WTC11 (cell line): ENCODE data around the gene SLC38A1. TPM values are rescaled to one million over a fixed set of nuclear protein-coding genes. Genes with fewer than 3 reads are reported as not detected.

Experiments used
- ATAC-seq: fragments of 200-7000 bp; cut with Tn5 transposase; 2 replicates; pipeline ENCODE4 v1.10.0; 2021; ENCODE audit warnings: mild to moderate bottlenecking, moderate library complexity
- CTCF ChIA-PET: fragments of 300-600 bp; sonication (Branson Sonifier 250); formaldehyde crosslinking; loops from one replicate; lab custom pipeline; 2021; ENCODE audit warnings: antibody characterized with exemption; lab: Charles Lee
- POLR2A ChIA-PET: fragments of 350-600 bp; sonication (Branson Sonifier 250); formaldehyde crosslinking; loops from one replicate; lab custom pipeline; 2021; ENCODE audit warnings: antibody characterized with exemption; lab: Charles Lee
- DNase-seq: peaks from one replicate; pipeline ENCODE4 v3.0.0; 2021; ENCODE audit warnings: low spot score
- H3K27ac Mint-ChIP-seq: 2 replicates; pipeline ENCODE4 v1.8.0; 2021; ENCODE audit warnings: mixed read lengths
- H3K27me3 Mint-ChIP-seq: 2 replicates; pipeline ENCODE4 v1.8.0; 2021; ENCODE audit warnings: low read depth, mild to moderate bottlenecking, moderate library complexity, mixed read lengths
- H3K36me3 Mint-ChIP-seq: 2 replicates; pipeline ENCODE4 v1.8.0; 2021; ENCODE audit warnings: mixed read lengths
- H3K4me1 Mint-ChIP-seq: 2 replicates; pipeline ENCODE4 v1.8.0; 2022; ENCODE audit warnings: mixed read lengths
- H3K4me3 Mint-ChIP-seq: 2 replicates; pipeline ENCODE4 v1.8.0; 2021; ENCODE audit warnings: mild to moderate bottlenecking, moderate library complexity, mixed read lengths
- H3K9me3 Mint-ChIP-seq: 2 replicates; pipeline ENCODE4 v1.8.0; 2021; ENCODE audit warnings: mixed read lengths
- CBFB ChIP-seq: sonication (generic); formaldehyde crosslinking; IDR thresholded peaks from 2 replicates; pipeline ENCODE4 v1.8.1; 2022; ENCODE audit warnings: mild to moderate bottlenecking, low read depth, missing genetic modification reagents
- CREB1 ChIP-seq: sonication (generic); formaldehyde crosslinking; IDR thresholded peaks from 2 replicates; pipeline ENCODE4 v1.8.0; 2023; ENCODE audit warnings: mild to moderate bottlenecking, missing genetic modification reagents
- E2F4 ChIP-seq: sonication (generic); formaldehyde crosslinking; IDR thresholded peaks from 2 replicates; pipeline ENCODE4 v1.8.1; 2022; ENCODE audit warnings: low read depth, mild to moderate bottlenecking, moderate library complexity, missing genetic modification reagents, borderline replicate concordance
- E2F5 ChIP-seq: sonication (generic); formaldehyde crosslinking; IDR thresholded peaks from 2 replicates; pipeline ENCODE4 v1.8.1; 2022; ENCODE audit warnings: mild to moderate bottlenecking, moderate library complexity, missing genetic modification reagents
- ESRRA ChIP-seq: sonication (generic); formaldehyde crosslinking; IDR thresholded peaks from 2 replicates; pipeline ENCODE4 v1.8.1; 2022; ENCODE audit warnings: mild to moderate bottlenecking, missing genetic modification reagents, borderline replicate concordance
- GABPB1 ChIP-seq: sonication (generic); formaldehyde crosslinking; IDR thresholded peaks from 2 replicates; pipeline ENCODE4 v1.8.1; 2023; ENCODE audit warnings: mild to moderate bottlenecking, missing genetic modification reagents
- GRHL2 ChIP-seq: fragments of 250-450 bp; sonication (Bioruptor Pico); IDR thresholded peaks from 2 replicates; pipeline ENCODE4 v1.8.0; 2022; ENCODE audit warnings: mild to moderate bottlenecking, moderate library complexity; ENCODE audit not compliant: insufficient replicate concordance, severe bottlenecking
- JUN ChIP-seq: sonication (generic); formaldehyde crosslinking; IDR thresholded peaks from 2 replicates; pipeline ENCODE4 v1.8.0; 2023; ENCODE audit warnings: mild to moderate bottlenecking, missing genetic modification reagents
- PRDM15 ChIP-seq: sonication (generic); formaldehyde crosslinking; IDR thresholded peaks from 2 replicates; pipeline ENCODE4 v1.8.0; 2022; ENCODE audit warnings: missing genetic modification reagents
- RELA ChIP-seq: sonication (generic); formaldehyde crosslinking; IDR thresholded peaks from 2 replicates; pipeline ENCODE4 v1.8.1; 2022; ENCODE audit warnings: missing genetic modification reagents, mild to moderate bottlenecking, borderline replicate concordance
- RORB ChIP-seq: fragments of 250-450 bp; sonication (Bioruptor Pico); IDR thresholded peaks from 2 replicates; pipeline ENCODE4 v1.9.0; 2021; ENCODE audit warnings: mild to moderate bottlenecking
- SMAD3 ChIP-seq: sonication (generic); formaldehyde crosslinking; IDR thresholded peaks from 2 replicates; pipeline ENCODE4 v1.8.0; 2022; ENCODE audit warnings: missing genetic modification reagents, mild to moderate bottlenecking, borderline replicate concordance
- SMAD4 ChIP-seq: sonication (generic); formaldehyde crosslinking; IDR thresholded peaks from 2 replicates; pipeline ENCODE4 v1.8.0; 2022; ENCODE audit warnings: mild to moderate bottlenecking, missing genetic modification reagents
- USF1 ChIP-seq: sonication (generic); formaldehyde crosslinking; IDR thresholded peaks from 2 replicates; pipeline ENCODE4 v1.8.0; 2022; ENCODE audit warnings: mild to moderate bottlenecking, missing genetic modification reagents
- USF2 ChIP-seq: sonication (generic); formaldehyde crosslinking; IDR thresholded peaks from 2 replicates; pipeline ENCODE4 v1.8.1; 2023; ENCODE audit warnings: mild to moderate bottlenecking, missing genetic modification reagents, moderate library complexity
- ZNF317 ChIP-seq: sonication (generic); formaldehyde crosslinking; IDR thresholded peaks from 2 replicates; pipeline ENCODE4 v1.8.1; 2023; ENCODE audit warnings: low read depth, mild to moderate bottlenecking, moderate library complexity, missing genetic modification reagents, borderline replicate concordance
- ZNF396 ChIP-seq: fragments of 250-450 bp; sonication (Bioruptor Pico); IDR thresholded peaks from 2 replicates; pipeline ENCODE4 v1.8.0; 2021; ENCODE audit warnings: mild to moderate bottlenecking, moderate library complexity, borderline replicate concordance
- ZNF425 ChIP-seq: fragments of 250-450 bp; sonication (Bioruptor Pico); conservative IDR thresholded peaks from 2 replicates; pipeline ENCODE4 v1.9.0; 2021; ENCODE audit warnings: mild to moderate bottlenecking
- ZNF512 ChIP-seq: sonication (generic); formaldehyde crosslinking; IDR thresholded peaks from 2 replicates; pipeline ENCODE4 v1.8.1; 2022; ENCODE audit warnings: missing genetic modification reagents, borderline replicate concordance
- ZNF671 ChIP-seq: fragments of 250-450 bp; sonication (Bioruptor Pico); IDR thresholded peaks from 2 replicates; pipeline ENCODE4 v1.8.0; 2021; ENCODE audit warnings: mild to moderate bottlenecking
- ZSCAN18 ChIP-seq: fragments of 250-450 bp; sonication (Bioruptor Pico); IDR thresholded peaks from 2 replicates; pipeline ENCODE4 v2.1.2; 2022; ENCODE audit warnings: mild to moderate bottlenecking, moderate library complexity
- total RNA-seq: library from RNA; stranded (reverse); gene quantifications from 3 replicates; pipeline ENCODE4 v1.2.3, GENCODE V29; 2021

The SLC38A1 gene
- total RNA-seq, 1 experiment from 2014 or later = 179 TPM

GRCh38 chr12:46260913-46261476 lies 7.8 kb downstream of the SLC38A1 start:
- ATAC-seq (no peak), DNase-seq (no peak)
- Mint-ChIP-seq H3K4me3 (no peak overlapping the region), H3K27me3 (no peaks in the 10 kb centered on the region), H3K9me3 (no peaks in the 10 kb centered on the region), H3K36me3 (peaks cover 6% of the 10 kb centered on the region; the same call in 1 of the 2 replicates), H3K4me1 (peaks cover 37% of the 10 kb centered on the region), H3K27ac (no peak overlapping the region)
- CTCF ChIA-PET = no interaction called here
- POLR2A ChIA-PET = no interaction called here
- TF ChIP-seq ZNF425 = no peak
- TF ChIP-seq SMAD4 (CRISPR knock-in tag) = no peak
- TF ChIP-seq ZNF396 (CRISPR knock-in tag) = no peak
- TF ChIP-seq PRDM15 (CRISPR knock-in tag) = no peak
- TF ChIP-seq E2F4 (CRISPR knock-in tag) = no peak
- TF ChIP-seq CREB1 (CRISPR knock-in tag) = no peak
- no peak for TF ChIP-seq ESRRA (CRISPR knock-in tag)
- no peak for TF ChIP-seq GABPB1 (CRISPR knock-in tag)
- no peak for TF ChIP-seq ZNF512 (CRISPR knock-in tag)
- TF ChIP-seq SMAD3 = no peak
- no peak for TF ChIP-seq CBFB
- TF ChIP-seq ZSCAN18 (CRISPR knock-in tag) = no peak
- TF ChIP-seq, all 79 proteins: peak for 0

- POLR2A ChIA-PET = interaction anchor here (1.0 kb wide), 1 partner anchor 14 kb away, joined by 3 read pairs; no protein-coding TSS in a partner anchor
- H3K27ac Mint-ChIP-seq = no peak overlapping the region
- H3K27me3 Mint-ChIP-seq = no peaks in the 10 kb centered on the region
- 0 out of 2 replicates have a peak, but pooled peaks cover 2% of the 10 kb centered on the region for H3K9me3 Mint-ChIP-seq
- ATAC-seq (peak; percentile 75), DNase-seq (no peak)
- H3K36me3 Mint-ChIP-seq = peaks cover 9% of the 10 kb centered on the region
- no peak overlapping the region for H3K4me3 Mint-ChIP-seq
- H3K4me1 Mint-ChIP-seq = peaks cover 37% of the 10 kb centered on the region
- CTCF ChIA-PET = no interaction called here
- TF ChIP-seq ZNF317 (CRISPR knock-in tag) = no peak
- no peak for TF ChIP-seq RORB
- no peak for TF ChIP-seq RELA (CRISPR knock-in tag)
- peak; percentile 35; the same call in 1 of the 2 replicates for TF ChIP-seq USF1
- TF ChIP-seq USF2 (CRISPR knock-in tag) = 0 out of 2 replicates have a peak, but pooled peaks have one; percentile 15
- TF ChIP-seq JUN (CRISPR knock-in tag) = no peak
- no peak for TF ChIP-seq GRHL2 (CRISPR knock-in tag)
- TF ChIP-seq E2F5 = no peak
- TF ChIP-seq ZNF671 = no peak
Observed at GRCh38 chr12:46260124-46260912, 8.5 kb downstream of the SLC38A1 start.
